ENCODE data around the gene B3GALT4.
"Not testable (repeated sequence)": the region's sequence is repeated elsewhere in the genome, so short reads cannot be mapped to it uniquely, and the experiment has no call there.

Gene B3GALT4, protein sequence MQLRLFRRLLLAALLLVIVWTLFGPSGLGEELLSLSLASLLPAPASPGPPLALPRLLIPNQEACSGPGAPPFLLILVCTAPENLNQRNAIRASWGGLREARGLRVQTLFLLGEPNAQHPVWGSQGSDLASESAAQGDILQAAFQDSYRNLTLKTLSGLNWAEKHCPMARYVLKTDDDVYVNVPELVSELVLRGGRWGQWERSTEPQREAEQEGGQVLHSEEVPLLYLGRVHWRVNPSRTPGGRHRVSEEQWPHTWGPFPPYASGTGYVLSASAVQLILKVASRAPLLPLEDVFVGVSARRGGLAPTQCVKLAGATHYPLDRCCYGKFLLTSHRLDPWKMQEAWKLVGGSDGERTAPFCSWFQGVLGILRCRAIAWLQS

DNA sequence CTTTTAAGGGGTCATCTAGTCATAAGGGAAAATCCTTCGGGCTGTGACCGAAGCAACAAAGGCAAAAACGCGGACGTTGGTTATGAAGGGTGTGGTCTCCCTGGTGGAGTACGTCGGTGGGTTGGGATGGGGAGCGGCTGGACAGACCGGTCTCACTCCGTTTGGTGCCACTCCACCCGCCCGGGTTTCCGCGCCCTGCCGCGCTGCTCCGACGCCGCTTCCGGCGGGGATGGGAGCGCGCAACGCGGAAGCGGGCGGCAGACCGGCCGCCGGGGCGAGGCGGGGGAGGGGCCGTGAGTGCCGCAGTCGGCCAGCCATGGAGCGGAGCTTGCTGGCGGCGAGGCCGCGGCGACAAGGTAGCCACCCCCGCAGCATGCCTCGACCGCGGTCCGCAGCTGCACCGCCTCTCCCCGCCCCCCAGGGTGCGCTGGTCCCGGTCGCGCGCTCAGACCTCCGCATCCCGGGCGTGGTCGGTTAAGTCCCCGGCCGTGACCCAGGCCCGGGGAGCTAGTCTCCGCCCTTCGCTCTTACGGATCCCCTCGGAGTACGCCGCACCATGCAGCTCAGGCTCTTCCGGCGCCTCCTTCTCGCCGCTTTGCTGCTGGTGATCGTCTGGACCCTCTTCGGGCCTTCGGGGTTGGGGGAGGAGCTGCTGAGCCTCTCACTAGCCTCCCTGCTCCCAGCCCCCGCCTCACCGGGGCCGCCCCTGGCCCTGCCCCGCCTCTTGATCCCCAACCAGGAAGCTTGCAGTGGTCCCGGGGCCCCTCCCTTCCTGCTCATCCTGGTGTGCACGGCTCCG, at the start of gene B3GALT4:
B3GALT4 (plus strand) TSS at position 260 of the 799 bp plus-strand sequence; CDS start at position 557, 297 bp downstream.
- peak; percentile 84 for DNase-seq

DNA sequence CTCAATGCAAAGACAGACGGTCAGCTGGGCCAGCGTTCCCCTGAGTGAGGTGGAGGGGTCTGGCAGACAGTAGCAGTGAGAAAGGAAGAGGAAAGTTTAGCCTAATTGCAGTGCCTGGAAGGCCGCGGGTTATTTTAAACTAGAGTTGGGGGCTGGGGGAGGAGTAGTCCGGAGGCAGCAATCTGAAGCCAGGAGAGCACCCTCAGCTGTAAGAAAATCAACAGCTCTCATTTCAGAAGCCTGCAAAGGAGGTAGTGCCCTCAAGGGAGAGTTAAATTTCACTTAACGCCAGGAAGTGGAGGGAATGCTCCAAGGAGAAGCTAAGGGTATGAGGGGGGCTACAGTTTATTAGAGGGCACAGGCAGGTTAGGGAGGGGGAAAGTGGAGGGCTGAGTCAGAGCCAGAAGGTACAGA, 41.7 kb upstream of the B3GALT4 start:
- no peak for DNase-seq

DNA sequence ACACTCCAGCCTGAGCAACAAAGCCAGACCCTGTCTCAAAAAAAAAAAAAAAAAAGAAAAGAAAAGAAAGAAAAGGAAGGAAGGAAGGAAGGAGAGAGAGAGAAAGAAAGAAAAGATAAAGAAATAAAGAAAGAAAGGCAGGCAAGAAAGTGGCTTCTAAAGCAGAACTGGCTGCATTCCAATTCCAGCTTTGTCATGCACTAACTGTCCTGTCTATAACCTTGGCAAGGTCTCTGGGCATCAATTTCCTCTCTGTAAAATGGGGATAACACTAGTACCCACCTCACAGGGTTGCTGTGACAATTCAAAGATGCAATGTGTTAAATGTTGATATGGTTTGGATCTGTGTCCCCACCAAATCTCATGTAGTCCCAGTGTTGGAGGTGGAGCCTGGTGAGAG, 40.6 kb upstream of the B3GALT4 start:
- no peak for DNase-seq

DNA sequence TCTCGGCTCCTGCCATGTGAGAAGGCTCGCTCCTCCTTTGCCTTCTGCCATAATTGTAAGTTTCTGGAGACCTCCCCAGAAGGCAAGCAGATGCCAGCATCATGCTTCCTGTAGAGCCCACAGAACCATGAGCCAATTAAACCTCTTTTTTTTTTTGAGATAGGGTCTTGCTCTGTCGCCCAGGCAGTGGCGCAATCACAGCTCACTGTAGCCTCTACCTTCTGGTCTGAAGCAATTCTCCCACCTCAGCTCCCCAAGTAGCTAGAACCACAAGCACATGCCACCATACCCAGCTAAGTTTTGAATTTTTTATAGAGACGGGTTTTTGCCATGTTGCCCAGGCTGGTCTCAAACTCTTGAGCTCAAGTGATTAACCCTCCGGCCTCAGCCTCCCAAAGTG, 40.1 kb upstream of the B3GALT4 start:
- DNase-seq, result no peak

DNA sequence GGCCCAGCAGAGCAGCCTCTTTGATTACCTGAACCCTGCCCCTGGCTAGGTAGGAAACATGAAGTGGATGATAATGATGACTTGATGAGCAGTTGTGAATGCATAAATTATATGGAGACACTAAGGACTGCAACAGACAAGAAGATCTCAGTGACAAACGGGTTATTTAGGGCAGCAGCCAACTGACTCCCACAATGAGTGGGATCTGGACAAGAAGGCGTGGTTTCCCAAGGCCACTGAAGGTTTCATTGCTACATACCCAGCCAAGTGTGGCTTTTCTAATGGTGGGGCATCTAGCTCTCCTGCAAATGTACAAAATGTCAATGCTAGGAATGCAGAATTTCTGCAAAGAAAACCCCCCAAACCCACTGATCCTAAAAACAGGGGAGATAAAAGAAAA, 39.2 kb upstream of the B3GALT4 start:
- DNase-seq, result no peak

DNA sequence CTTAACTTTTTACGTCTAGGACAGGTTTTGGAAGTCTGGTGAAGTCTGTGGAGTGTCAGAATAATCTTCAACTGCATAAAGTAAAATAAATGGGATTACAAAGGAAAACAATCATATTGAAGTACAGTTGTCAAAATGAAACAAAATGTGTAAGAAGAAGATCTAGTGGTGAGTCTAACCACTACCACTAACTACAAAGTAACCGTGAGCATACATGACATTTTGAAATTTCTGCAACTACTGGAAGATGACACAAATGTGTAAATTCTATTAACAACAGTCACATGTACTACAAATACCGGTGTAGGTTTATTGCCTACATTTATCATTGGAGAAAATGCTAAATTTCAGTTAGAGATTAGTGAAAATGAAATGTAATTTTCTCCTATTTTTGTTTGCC, 35.0 kb upstream of the B3GALT4 start:
- no peak for DNase-seq

DNA sequence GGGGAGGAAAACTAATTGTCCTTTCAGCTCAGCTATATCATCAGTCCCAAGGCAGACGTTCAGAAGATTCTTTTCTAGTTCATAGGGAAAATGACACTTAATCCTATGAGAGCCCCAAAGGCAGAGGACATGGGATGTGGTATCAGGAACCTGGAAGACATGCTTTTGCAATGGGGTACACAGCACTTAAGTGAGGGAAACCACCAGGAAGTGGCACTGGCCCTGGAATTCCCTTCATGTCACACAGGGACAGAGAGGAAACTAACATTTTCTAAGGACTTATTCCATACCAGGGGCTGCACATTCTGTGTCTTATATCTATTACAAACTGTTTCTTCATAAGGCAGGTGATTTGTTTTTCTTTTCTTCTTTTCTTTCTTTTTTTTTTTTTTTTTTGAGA, 33.4 kb upstream of the B3GALT4 start:
- no peak for DNase-seq

DNA sequence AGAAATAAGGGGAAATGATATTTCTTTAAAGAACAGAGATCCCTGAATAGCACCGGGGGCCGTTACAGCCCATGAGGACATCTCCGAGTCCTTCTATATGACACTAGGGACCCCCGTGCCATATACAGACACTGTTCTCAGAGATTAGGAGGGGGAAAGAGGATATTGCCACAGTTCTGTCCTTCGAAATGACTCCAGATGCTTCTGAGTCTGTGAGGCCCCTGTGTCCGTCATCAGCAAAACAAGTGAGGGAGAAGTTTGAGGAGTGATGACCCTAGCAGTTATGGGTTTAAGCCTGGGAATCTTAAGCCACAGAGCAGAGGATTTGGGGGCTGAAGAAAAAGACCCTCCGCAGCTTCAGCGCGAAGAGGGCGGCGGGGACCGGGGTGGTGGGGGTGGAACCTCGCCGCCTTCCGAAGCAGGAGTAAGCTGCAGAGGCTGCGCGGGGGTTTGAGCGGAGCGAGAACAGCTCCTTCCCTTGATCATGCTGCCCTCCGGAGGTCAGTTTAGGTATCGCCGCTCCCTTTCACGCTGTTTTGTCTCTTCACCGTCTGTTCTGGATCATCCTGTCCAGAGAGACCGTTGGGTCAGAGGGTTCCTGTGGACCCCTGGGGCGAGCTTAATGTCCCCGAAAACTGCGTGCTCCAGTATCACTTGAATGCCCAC, 28.8 kb upstream of the B3GALT4 start:
- peak; percentile 93 for DNase-seq

DNA sequence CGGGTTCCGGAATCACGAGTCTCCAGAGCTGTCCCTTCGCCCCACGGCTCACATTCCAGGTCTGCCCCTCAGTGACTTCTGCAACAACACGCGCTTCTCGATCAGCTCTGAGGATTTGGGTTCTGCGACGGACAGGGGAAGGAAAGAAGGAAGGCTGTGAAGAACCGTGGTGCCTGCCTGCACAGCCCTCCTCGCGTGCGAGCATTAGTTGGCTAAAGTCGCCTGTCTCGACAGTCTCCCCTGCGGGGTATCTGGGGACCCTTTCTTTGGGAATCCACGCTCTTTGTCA, 28.3 kb upstream of the B3GALT4 start:
- no peak for DNase-seq

DNA sequence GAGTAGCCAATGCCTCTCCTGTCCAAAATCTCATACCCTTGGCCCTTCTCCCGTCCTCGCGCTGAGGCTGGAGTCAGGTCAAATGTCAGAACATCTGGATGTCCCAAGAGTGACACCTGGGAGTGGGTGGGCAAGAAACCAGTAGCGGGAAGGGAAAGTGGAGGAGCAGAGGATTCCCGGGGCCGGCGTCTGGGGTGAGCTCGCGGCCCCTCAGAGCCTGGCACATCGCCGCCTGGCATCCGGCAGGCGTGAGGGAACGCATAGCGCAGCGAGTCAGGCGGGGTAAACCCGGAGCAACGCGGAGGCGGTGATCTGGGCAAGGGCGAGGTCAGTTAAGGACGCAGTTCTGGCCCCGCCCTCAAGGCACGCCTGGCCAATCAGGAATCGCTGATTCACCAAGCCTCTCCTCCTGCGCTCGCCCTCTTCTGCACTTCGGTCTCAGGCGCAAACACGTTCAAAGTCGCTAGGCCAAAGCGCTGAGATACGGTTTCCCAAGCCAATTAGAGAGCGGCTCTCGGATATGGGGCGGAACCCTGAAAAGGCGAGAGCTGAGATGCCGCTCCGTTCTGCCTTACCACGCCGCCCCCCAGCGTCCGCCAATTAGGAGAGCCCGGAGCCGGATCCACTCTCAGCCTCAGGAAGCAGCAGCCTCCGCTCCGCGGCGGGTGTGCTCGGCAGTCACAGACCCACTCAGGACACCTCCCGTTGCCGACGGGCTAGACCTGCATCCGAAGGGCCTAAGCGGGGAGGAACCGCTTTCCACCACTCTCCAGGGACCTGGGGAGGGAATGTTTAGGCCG, 27.8 kb upstream of the B3GALT4 start:
- DNase-seq, result peak; percentile 98

DNA sequence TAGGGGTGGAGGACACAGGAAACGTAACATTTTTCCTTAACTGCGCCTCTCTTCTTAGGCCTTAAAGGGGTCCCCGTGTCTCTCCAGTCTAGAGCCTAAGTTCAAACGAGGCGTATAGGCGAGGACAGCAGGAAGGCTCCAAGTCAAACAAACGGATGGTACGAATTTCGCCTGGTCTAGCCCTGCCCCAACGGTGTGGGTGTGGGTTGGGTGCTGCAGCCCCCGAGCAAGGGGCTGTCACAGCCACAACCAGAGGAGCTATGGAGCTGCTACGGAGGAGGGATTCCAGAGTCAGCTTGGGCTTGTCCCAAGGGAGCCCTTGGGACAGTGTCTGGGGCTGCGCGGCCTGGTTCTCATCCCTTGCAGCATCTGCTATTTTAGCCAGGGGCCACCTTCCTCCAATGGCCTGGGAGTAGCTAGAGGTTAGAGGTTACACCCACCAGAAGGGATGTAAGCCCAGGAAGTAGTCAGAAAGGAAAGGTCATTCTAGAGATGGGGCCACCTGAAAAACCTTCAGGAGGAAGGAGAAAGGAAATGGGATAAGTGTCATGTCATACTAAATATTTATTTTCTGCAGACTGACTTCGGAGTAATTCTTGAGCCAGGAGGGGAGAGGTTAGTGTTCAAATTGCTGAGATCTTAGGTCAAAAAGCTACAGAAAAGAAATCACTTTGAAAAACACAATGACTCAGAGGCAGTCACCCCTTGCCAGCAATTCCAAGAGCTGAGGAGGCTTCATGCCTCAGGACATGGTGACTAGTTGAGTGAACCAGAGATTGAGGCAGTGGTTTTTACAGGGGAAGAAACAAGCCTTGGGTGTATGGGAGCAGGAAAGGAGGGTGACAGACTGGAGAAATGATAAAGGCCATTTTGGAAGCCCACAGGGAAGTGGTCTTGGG, 26.9 kb upstream of the B3GALT4 start:
- DNase-seq, result no peak

DNA sequence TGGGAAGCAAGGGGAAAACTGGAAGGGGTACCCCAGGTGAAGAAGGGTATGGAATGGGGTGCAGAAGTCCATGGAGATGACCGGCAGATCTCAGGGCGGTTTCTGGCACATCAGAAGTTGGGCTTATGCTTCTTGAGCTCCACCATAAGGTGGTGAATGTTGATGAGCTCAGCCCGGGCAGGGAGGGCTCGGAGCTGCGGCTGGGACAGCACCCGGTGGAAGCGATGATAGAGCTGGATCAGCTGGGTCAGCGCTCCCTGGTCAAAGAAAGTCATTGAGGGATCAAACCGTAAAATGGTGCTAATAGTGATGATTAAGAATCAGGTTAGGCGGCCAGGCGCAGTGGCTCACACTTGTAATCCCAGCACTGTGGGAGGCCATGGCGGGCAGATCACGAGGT, 26.2 kb upstream of the B3GALT4 start:
- DNase-seq, result no peak

DNA sequence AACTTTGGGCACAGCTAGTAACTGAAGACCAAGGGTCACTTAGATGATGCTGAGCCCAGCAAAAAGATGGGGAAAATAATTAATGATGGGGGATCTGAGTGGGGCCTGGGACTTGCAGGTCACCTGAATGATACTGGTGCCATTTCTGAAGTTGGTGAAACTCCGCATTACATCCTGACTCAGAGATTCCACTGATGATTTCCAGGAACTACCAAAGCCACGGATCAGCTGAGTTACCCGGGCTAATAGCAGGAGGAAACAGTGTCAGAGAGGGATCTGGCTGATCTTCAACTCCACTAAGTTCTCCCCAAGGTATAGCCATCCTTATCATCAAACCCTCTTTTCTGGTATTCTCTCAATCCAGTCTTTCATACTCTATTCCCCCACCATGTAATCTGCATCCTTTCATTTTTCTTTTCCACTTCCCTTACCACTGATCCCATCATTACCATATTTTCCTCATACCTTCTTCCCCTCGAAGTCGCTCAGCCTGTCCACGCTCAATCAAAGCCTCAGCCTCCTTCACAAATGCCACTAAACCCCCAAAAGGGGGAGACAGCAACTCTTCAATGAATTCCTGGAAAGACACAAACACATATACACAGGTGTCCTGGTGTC, 25.4 kb upstream of the B3GALT4 start:
- no peak for DNase-seq

DNA sequence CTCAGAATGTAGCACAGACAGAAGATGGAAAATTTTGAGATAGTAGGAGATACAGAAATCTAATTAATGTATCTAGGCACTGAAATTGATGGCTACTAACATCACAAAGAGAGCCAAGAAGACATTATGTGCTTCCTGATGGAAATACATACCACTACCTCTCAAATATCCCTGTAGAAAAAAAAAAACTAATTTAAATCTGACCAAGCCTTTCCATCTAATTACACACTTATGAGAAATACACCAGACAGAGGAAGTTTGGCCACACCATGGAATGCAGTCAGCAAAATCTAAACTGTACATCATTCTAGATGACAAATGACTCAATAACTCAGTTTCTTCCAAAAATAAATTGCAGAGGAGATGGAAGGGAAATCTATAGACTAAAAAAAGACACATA, 24.2 kb upstream of the B3GALT4 start:
- no peak for DNase-seq

DNA sequence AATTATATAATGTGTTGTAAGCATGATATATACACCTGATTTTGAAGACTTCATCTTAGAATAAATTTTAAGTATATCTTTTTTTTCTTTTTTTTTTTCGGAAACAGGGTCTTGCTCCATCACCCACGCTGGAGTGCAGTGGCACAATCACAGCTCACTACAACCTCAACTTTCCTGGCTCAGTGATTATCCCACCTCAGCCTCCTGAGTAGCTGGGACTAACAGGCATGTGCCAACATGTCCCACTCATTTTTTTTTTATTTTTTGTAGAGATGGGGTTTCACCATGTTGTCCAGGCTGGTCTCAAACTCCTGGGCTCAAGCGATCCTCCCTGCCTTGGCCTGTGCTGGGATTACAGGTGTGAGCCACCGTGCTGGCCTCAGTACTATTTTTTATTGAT, 22.3 kb upstream of the B3GALT4 start:
- DNase-seq, result no peak

DNA sequence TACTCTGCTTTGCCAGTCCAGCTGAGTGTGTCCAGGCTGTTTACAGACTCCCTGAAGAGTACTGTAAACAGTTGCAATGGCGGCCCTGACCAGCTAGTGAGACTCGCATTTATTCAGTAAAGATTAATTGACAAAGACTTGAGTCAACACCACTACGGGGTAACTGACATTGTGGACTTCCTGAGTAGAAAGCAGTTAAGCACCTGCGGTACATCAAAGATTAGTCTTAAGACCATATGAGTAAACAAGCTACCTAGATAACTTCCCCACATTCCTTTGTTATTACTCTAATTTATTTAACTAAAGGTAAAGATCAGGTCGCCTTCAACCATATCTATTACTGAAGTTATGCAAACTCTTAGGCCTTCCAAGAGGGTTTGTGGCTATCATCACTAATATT, 17.9 kb upstream of the B3GALT4 start:
- no peak for DNase-seq

DNA sequence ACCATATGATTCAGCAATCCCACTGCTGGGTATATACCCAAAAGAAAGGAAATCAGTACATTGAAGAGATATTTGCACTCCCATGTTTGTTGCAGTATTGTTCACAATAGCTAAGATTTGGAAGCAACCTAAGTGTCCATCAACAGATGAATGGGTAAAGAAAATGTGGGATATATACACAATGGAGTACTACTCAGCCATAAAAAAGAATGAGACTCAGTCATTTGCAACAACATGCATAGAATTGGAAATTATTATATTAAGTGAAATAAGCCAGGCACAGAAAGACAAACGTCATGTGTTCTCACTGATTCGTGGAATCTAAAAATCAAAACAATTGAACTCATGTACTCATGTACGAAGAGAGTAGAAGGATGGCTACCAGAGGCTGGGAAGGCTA, 14.4 kb upstream of the B3GALT4 start:
- not testable (repeated sequence) for DNase-seq

DNA sequence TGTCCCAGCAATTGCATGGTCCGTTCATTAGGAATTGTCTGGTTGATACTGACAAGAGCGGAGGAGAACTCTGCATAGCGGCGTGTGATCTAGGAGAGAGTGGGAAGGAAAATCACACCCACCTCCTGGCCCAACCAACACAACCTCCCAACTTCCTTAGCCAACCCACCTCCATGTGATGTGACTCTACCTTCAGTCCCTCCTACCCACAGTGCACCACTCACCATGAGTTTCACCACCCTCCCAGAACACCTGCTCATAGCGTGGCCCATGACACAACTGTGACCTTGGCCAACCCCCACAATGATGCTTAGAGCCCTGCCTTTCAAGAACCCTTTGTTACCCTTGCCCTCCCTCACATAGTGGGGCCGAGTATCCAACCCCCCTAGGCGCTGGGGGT, 12.9 kb upstream of the B3GALT4 start:
- DNase-seq, result no peak

DNA sequence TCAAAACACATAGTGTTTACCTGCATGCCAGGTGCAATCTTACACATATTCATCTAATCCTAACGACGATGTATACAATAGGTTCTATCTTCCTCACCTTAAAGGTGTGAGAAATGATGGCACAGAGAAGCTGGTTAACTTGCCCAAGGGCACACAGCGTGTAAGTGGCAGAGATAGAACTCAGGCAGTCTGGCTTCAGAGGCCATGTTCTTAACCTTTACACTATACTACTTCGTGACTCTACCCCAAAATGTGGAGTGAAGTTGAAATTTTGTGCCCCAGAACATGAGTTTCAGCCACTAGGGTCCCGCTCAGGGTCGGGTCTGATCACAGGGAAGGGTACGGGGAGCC, 5.8 kb upstream of the B3GALT4 start:
- DNase-seq, result no peak

DNA sequence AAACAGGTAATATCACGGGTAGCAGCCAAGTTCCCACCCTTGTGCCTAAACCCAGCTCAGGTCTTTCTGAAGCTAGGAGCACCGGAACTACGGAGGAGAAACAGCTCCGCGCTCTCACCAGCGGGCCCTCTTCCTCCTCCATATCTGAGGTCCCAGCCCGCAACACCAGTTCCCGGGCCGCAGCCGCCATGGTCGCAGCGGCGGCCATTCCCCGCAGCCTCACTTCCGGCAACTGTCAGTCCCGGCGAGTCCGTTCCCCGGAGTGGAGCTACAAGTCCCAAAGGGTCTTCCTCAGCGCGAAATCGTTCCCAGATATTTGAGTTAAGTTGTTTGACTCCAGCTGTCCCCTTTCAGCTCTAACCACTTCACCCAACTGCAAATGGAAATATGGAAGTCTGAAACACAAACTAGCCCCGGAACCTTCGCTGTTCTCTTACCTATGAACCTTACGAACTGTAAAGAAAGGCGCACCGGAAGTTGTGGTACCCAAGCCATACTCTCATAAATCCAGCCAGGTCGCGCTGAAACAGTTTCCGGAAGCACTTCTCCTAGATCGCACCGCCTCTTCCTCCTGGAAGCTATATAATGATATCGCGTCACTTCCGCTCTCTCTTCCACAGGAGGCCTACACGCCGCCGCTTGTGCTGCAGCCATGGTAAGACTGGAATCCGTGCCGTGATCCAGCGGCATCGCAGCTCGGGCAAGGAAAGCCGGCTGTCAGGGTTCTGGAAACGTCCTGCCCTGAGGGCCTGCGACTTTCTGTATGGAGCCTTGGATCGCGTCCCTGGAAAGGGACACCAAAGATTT, 5.3 kb upstream of the B3GALT4 start, which contains the start of the genes RPS18 and VPS52:
RPS18 (plus strand) TSS at position 608 of the 807 bp plus-strand sequence; CDS start at position 653, 45 bp downstream.
VPS52 (minus strand) TSS at position 409 of the 807 bp plus-strand sequence; CDS start at position 208, 201 bp downstream.
- DNase-seq, result peak; percentile 92

Data from CD4-positive, alpha-beta T cell treated with Interleukin-6 for 4 hours (primary cell).